Neural progenitor cell (in vitro differentiated cells): Measurements from ENCODE around the gene CD40.

Experiments
- EZH2 ChIP-seq: fragments of 200-600 bp; sonication (generic); IDR thresholded peaks from 2 replicates; pipeline ENCODE4 v1.6.1; 2017; ENCODE audit warnings: antibody characterized with exemption, mild to moderate bottlenecking, moderate library complexity
- EZH2phosphoT487 ChIP-seq: fragments of 200-600 bp; sonication (generic); IDR thresholded peaks from 2 replicates; pipeline ENCODE4 v1.6.1; 2017; ENCODE audit warnings: antibody characterized with exemption
- TF ChIP-seq, protein P1 (sequence below): fragments of 200-600 bp; sonication (generic); IDR thresholded peaks from 2 replicates; pipeline ENCODE4 v1.5.1; 2017; ENCODE audit warnings: antibody characterized with exemption, mild to moderate bottlenecking

DNA sequence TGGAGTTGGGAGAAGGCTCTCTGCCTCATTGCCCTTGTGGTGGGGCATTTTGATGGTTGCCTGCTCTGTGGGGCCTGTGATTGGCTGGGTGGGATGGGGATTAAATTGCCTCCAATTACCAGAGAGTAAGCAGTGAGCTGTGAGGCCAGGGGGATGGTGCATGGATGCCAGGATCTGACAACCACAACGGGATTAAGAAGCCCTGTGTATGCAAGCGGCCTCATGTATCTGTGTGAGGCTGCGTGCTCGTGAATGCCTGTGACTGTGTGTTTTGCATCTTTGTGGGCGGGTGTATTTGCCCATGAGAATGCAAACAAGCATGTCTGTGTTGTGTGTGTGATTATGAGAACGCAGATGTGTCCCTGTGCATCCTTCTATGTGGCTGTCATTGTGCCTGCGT is 46.1 kb downstream of the CD40 start:
- TF ChIP-seq, protein P1, sequence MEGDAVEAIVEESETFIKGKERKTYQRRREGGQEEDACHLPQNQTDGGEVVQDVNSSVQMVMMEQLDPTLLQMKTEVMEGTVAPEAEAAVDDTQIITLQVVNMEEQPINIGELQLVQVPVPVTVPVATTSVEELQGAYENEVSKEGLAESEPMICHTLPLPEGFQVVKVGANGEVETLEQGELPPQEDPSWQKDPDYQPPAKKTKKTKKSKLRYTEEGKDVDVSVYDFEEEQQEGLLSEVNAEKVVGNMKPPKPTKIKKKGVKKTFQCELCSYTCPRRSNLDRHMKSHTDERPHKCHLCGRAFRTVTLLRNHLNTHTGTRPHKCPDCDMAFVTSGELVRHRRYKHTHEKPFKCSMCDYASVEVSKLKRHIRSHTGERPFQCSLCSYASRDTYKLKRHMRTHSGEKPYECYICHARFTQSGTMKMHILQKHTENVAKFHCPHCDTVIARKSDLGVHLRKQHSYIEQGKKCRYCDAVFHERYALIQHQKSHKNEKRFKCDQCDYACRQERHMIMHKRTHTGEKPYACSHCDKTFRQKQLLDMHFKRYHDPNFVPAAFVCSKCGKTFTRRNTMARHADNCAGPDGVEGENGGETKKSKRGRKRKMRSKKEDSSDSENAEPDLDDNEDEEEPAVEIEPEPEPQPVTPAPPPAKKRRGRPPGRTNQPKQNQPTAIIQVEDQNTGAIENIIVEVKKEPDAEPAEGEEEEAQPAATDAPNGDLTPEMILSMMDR: no peak
- TF ChIP-seq EZH2 (no peak), EZH2phosphoT487 (no peak)
